Uterus (tissue), 2 donors: ENCODE measurements around the gene KSR2.

ENCODE experiments used
- CTCF ChIP-seq, 4 experiments: fragments of 200-600 bp in 2 of 4; fragments of 450-650 bp in 2 of 4; sonication (generic) in 2 of 4; IDR thresholded peaks; one replicate each; pipeline ENCODE4 v1.5.1; 2016 to 2019; ENCODE audit warnings: antibody characterized with exemption in 4 of 4, mild to moderate bottlenecking in 2 of 4, moderate library complexity in 1 of 4
- POLR2A ChIP-seq, 2 donors: fragments of 450-650 bp; IDR thresholded peaks; one replicate each; pipeline ENCODE4 v1.6.1; 2016; ENCODE audit warnings: antibody characterized with exemption in 2 of 2, mild to moderate bottlenecking in 1 of 2, moderate library complexity in 1 of 2

GRCh38 chr12:117580015-117580717, 388.6 kb downstream of the KSR2 start:
- TF ChIP-seq CTCF (IDR thresholded peaks at IDR 0.05) (no peak), POLR2A (IDR thresholded peaks at IDR 0.05) (no peak)
